Osteoblast (primary cell): Measurements from ENCODE around the gene ZMAT5. TPM values are rescaled to one million over a fixed set of nuclear protein-coding genes. Genes with fewer than 3 reads are reported as not detected.

ENCODE experiments used
- DNase-seq: peaks from one replicate; pipeline ENCODE4 v3.0.0; 2011; ENCODE audit warnings: low spot score, mixed read lengths; ENCODE audit not compliant: insufficient read length; ENCODE audit errors: missing footprints
- H2AFZ ChIP-seq: 2 replicates; pipeline ENCODE4 v1.6.0; 2011; ENCODE audit warnings: mild to moderate bottlenecking, low read length
- H3K27ac ChIP-seq: 2 replicates; pipeline ENCODE4 v1.5.1; 2011; ENCODE audit warnings: mild to moderate bottlenecking, low read depth, low read length, moderate library complexity
- H3K27me3 ChIP-seq: 2 replicates; pipeline ENCODE4 v1.6.0; 2012; ENCODE audit warnings: mild to moderate bottlenecking, control low read depth, inconsistent platforms, low read length, moderate library complexity; ENCODE audit not compliant: insufficient read depth
- H3K36me3 ChIP-seq: 2 replicates; pipeline ENCODE4 v1.5.1; 2011; ENCODE audit warnings: mild to moderate bottlenecking, low read length, control low read depth, moderate library complexity; ENCODE audit not compliant: insufficient read depth
- H3K4me1 ChIP-seq: 2 replicates; pipeline ENCODE4 v1.5.1; 2011; ENCODE audit warnings: mild to moderate bottlenecking, low read length, control low read depth, moderate library complexity; ENCODE audit not compliant: insufficient read depth
- H3K4me2 ChIP-seq: 2 replicates; pipeline ENCODE4 v1.6.0; 2011; ENCODE audit warnings: mild to moderate bottlenecking, low read length; ENCODE audit not compliant: insufficient read depth
- H3K4me3 ChIP-seq: fragments of 200-600 bp; sonication (generic); 3 replicates; pipeline ENCODE4 v1.5.1; 2012; ENCODE audit warnings: mild to moderate bottlenecking, low read length, inconsistent platforms; ENCODE audit not compliant: insufficient read depth
- H3K79me2 ChIP-seq: 2 replicates; pipeline ENCODE4 v1.6.0; 2012; ENCODE audit warnings: mild to moderate bottlenecking, low read length, control low read depth, inconsistent platforms; ENCODE audit not compliant: insufficient read depth
- H3K9me3 ChIP-seq: 2 replicates; pipeline ENCODE4 v1.5.1; 2011; ENCODE audit warnings: low read depth, low read length, control low read depth
- H4K20me1 ChIP-seq: 2 replicates; pipeline ENCODE4 v1.6.0; 2012; ENCODE audit warnings: mild to moderate bottlenecking, low read length, control low read depth; ENCODE audit not compliant: insufficient read depth
- total RNA-seq: library from RNA; depleted of rRNA; stranded (reverse); fragments of >200 nt; gene quantifications from 2 replicates; pipeline ENCODE4 v1.2.3, GENCODE V29; 2012
- TF ChIP-seq, protein P1 (sequence below): IDR thresholded peaks from 2 replicates; pipeline ENCODE4 v1.5.1; 2011; ENCODE audit warnings: mild to moderate bottlenecking, low read depth, low read length, moderate library complexity; ENCODE audit errors: extremely low read depth

Gene ZMAT5
- total RNA-seq, 1 donor = 15.6 TPM

DNA sequence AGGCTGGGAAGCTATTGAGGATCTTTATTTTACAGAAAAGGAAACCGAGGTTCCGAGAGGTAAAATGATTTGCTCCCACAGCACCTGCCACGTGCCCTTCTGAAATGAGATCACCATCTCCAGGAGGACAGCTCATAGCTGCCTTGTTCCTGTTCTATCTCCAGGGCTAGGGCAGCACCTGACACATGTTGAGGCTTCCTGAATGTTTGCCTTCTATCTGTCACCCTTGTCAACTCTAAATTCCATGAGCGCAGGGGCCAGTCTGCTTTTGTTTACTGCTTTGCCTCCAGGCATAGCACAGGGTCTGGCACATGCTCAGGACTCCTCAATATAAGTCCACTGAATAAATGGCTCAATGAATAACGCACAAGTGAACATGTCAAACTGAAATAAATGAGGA, 47.2 kb upstream of the ZMAT5 start:
- Histone ChIP-seq H3K36me3 (peaks cover 73% of the 10 kb centered on the region), H3K27ac (no peak overlapping the region), H3K9me3 (no peaks in the 10 kb centered on the region)

DNA sequence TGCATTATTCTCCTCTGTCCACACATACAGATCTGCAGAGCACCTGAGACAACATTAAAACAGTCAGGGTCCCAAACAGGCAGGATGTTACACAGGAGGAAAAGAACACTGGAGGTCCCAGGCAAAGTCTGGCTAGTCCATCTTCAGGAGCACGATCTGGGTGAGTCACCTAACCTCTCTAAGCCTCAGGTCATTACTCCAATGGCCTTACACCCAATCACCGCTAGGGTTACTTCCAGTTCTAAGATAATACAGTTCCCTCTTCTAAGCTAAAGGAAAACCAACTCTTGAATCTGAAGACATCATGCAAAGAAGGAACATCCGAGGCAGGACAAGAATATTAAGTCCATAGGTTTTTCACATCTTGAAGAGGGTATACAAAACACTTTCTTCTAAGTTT, 46.8 kb upstream of the ZMAT5 start:
- Histone ChIP-seq H3K27me3 (no peaks in the 10 kb centered on the region), H3K4me1 (peaks cover 10% of the 10 kb centered on the region), H3K36me3 (peaks cover 71% of the 10 kb centered on the region), H4K20me1 (peaks cover 2% of the 10 kb centered on the region), H3K4me2 (no peak overlapping the region), H3K79me2 (no peaks in the 10 kb centered on the region), H3K4me3 (no peak overlapping the region), H3K9me3 (no peaks in the 10 kb centered on the region), H2AFZ (no peak overlapping the region), H3K27ac (no peak overlapping the region)
- TF ChIP-seq, protein P1, sequence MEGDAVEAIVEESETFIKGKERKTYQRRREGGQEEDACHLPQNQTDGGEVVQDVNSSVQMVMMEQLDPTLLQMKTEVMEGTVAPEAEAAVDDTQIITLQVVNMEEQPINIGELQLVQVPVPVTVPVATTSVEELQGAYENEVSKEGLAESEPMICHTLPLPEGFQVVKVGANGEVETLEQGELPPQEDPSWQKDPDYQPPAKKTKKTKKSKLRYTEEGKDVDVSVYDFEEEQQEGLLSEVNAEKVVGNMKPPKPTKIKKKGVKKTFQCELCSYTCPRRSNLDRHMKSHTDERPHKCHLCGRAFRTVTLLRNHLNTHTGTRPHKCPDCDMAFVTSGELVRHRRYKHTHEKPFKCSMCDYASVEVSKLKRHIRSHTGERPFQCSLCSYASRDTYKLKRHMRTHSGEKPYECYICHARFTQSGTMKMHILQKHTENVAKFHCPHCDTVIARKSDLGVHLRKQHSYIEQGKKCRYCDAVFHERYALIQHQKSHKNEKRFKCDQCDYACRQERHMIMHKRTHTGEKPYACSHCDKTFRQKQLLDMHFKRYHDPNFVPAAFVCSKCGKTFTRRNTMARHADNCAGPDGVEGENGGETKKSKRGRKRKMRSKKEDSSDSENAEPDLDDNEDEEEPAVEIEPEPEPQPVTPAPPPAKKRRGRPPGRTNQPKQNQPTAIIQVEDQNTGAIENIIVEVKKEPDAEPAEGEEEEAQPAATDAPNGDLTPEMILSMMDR = peak; percentile 19
- no peak for DNase-seq

More for the DNA sequence above, 47.2 kb upstream of the ZMAT5 start:
- TF ChIP-seq, protein P1 = no peak
- no peak for DNase-seq
- Histone ChIP-seq H3K79me2 (no peaks in the 10 kb centered on the region), H2AFZ (no peak overlapping the region), H4K20me1 (peaks cover 2% of the 10 kb centered on the region), H3K27me3 (no peaks in the 10 kb centered on the region), H3K4me2 (no peak overlapping the region), H3K4me3 (no peak overlapping the region), H3K4me1 (peaks cover 10% of the 10 kb centered on the region)

- TF ChIP-seq, protein P1 = no peak
- Histone ChIP-seq H4K20me1 (peaks cover 2% of the 10 kb centered on the region), H3K9me3 (no peaks in the 10 kb centered on the region), H3K4me3 (no peak overlapping the region), H3K36me3 (peaks cover 74% of the 10 kb centered on the region), H3K4me2 (no peak overlapping the region), H3K79me2 (no peaks in the 10 kb centered on the region), H3K4me1 (peaks cover 10% of the 10 kb centered on the region), H3K27ac (no peak overlapping the region), H3K27me3 (no peaks in the 10 kb centered on the region), H2AFZ (no peak overlapping the region)
- DNase-seq = no peak
Observed at GRCh38 chr22:29813126-29813525, 46.3 kb upstream of the ZMAT5 start.

DNA sequence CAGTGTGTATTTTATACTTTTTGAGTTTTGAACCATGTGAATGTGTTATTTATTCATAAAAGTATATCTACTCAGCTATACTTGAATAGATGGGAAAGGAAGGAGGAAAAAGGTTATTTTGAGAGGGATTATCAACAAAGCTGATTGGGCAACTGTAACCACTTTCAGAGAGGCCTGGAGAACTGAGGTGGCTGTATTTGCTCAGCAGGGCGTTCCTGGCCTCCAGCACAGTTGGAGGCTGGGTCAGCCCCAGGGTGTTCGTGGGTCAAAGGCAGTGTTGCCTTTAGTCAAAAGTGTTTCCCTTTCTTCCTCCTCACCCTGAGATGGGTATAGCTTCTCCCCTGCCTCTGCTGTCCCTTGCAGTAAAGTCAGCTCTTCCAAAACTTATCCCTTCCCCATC, 44.6 kb upstream of the ZMAT5 start:
- H3K27ac ChIP-seq = no peak overlapping the region
- H3K27me3 ChIP-seq = no peaks in the 10 kb centered on the region
- no peaks in the 10 kb centered on the region for H4K20me1 ChIP-seq
- no peaks in the 10 kb centered on the region for H3K79me2 ChIP-seq
- peaks cover 7% of the 10 kb centered on the region for H3K4me1 ChIP-seq
- H3K9me3 ChIP-seq = no peaks in the 10 kb centered on the region
- H2AFZ ChIP-seq = no peak overlapping the region
- peaks cover 83% of the 10 kb centered on the region for H3K36me3 ChIP-seq
- DNase-seq = no peak
- TF ChIP-seq, protein P1 = no peak
- H3K4me3 ChIP-seq = no peak overlapping the region
- no peak overlapping the region for H3K4me2 ChIP-seq
